IMR-90 (cell line): ENCODE measurements around the gene YBX1.

Experiments
- CHD1 ChIP-seq: IDR thresholded peaks from 2 replicates; pipeline ENCODE4 v1.6.1; 2012; ENCODE audit warnings: low read depth, low read length, improper control_type of control experiment
- TF ChIP-seq, protein P1 (sequence below): conservative IDR thresholded peaks from 2 replicates; pipeline ENCODE4 v1.5.1; 2012; ENCODE audit warnings: mild to moderate bottlenecking, low read depth, low read length, improper control_type of control experiment

GRCh38 chr1:42675467-42675866, 6.8 kb upstream of the YBX1 start:
- TF ChIP-seq, protein P1, sequence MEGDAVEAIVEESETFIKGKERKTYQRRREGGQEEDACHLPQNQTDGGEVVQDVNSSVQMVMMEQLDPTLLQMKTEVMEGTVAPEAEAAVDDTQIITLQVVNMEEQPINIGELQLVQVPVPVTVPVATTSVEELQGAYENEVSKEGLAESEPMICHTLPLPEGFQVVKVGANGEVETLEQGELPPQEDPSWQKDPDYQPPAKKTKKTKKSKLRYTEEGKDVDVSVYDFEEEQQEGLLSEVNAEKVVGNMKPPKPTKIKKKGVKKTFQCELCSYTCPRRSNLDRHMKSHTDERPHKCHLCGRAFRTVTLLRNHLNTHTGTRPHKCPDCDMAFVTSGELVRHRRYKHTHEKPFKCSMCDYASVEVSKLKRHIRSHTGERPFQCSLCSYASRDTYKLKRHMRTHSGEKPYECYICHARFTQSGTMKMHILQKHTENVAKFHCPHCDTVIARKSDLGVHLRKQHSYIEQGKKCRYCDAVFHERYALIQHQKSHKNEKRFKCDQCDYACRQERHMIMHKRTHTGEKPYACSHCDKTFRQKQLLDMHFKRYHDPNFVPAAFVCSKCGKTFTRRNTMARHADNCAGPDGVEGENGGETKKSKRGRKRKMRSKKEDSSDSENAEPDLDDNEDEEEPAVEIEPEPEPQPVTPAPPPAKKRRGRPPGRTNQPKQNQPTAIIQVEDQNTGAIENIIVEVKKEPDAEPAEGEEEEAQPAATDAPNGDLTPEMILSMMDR: no peak
- no peak for TF ChIP-seq CHD1
